ENCODE measurements around the gene CBX1. TPM values are rescaled to one million over a fixed set of nuclear protein-coding genes. Genes with fewer than 3 reads are reported as not detected.

Gene CBX1
- total and polyA plus RNA-seq, 10 of the 15 experiments (the other 5 are each of a cell fraction or from before 2014, with no cell fraction given) = 11.8 to 99.2 (median 43.5) TPM

MicroRNAs encoded within 50 kb of the gene (microRNA counts, 767-probe panel; counts per million panel counts)
- microRNA hsa-miR-152 = 1,244 counts per million, percentile 41 among the panel's probes with 10 or more counts

Small RNAs within 50 kb of the gene (microRNA-seq; reads per million reads assigned to microRNA genes)
- 77.0 reads per million, percentile 72 among the genes with 10 or more reads in this experiment for gene MIR152

Small RNAs within 50 kb of the gene (small RNA-seq; reads per million reads assigned to genes)
- not detected for gene AC004477.2
- 55.8 reads per million, percentile 99 among the genes with 10 or more reads in this experiment for gene MIR152
- gene RNU6-1201P = 0.16 reads per million

Other genes with a start within 250 kb of the CBX1 start
- 1.8 and 2.1 TPM in 2 replicates for gene SP2, start 205.2 kb downstream of the CBX1 start, total RNA-seq (2014; rRNA removed)
- 1.6 TPM in 2 replicates for gene SP2, start 205.2 kb downstream of the CBX1 start, total RNA-seq (2014; rRNA removed; fragmentation: Illumina TruSeq; extraction: Trizol)
- 16.8 and 17.9 TPM in 2 replicates for gene SP2, start 205.2 kb downstream of the CBX1 start, total RNA-seq (2021)
- gene SP2, start 205.2 kb downstream of the CBX1 start, polyA plus RNA-seq (2011; rRNA removed) = 1.1 and 2.3 TPM in 2 replicates
- 12.9 and 19.1 TPM in 2 replicates for gene SP2, start 205.2 kb downstream of the CBX1 start, polyA plus RNA-seq (2014; fragmentation: Illumina TruSeq; extraction: Trizol)
- gene SP2, start 205.2 kb downstream of the CBX1 start, polyA plus RNA-seq (2014; fragmentation: Nextera tagmentation; extraction: Ambion mirVana) = 1 to 10 TPM; 1.2 to 1.9 TPM
- 7.3 and 10.4 TPM in 2 replicates for gene SP2, start 205.2 kb downstream of the CBX1 start, polyA plus RNA-seq (2014; rRNA removed)
- 10 to 100 TPM; 17.6 to 18.0 TPM for gene SP2, start 205.2 kb downstream of the CBX1 start, polyA plus RNA-seq (2016; fragmentation: Nextera tagmentation; extraction: Ambion mirVana)
- 43.4 and 45.9 TPM in 2 replicates for gene PNPO, start 159.9 kb downstream of the CBX1 start, total RNA-seq (2014; rRNA removed)
- 33.6 and 34.5 TPM in 2 replicates for gene PNPO, start 159.9 kb downstream of the CBX1 start, total RNA-seq (2014; rRNA removed; fragmentation: Illumina TruSeq; extraction: Trizol)
- 47.9 and 52.6 TPM in 2 replicates for gene PNPO, start 159.9 kb downstream of the CBX1 start, total RNA-seq (2021)
- gene PNPO, start 159.9 kb downstream of the CBX1 start, polyA plus RNA-seq (2011; rRNA removed) = 22.1 and 30.1 TPM in 2 replicates
- gene PNPO, start 159.9 kb downstream of the CBX1 start, polyA plus RNA-seq (2014; fragmentation: Illumina TruSeq; extraction: Trizol) = 40.1 and 41.3 TPM in 2 replicates
- 10 to 100 TPM; 13.9 to 32.3 TPM for gene PNPO, start 159.9 kb downstream of the CBX1 start, polyA plus RNA-seq (2014; fragmentation: Nextera tagmentation; extraction: Ambion mirVana)
- 32.9 and 34.1 TPM in 2 replicates for gene PNPO, start 159.9 kb downstream of the CBX1 start, polyA plus RNA-seq (2014; rRNA removed)
- gene PNPO, start 159.9 kb downstream of the CBX1 start, polyA plus RNA-seq (2016; fragmentation: Nextera tagmentation; extraction: Ambion mirVana) = 10 to 100 TPM; 40.2 to 42.1 TPM
- not detected in 2 replicates for gene PRR15L, start 143.6 kb downstream of the CBX1 start, total RNA-seq (2014; rRNA removed)
- not detected in 2 replicates for gene PRR15L, start 143.6 kb downstream of the CBX1 start, total RNA-seq (2014; rRNA removed; fragmentation: Illumina TruSeq; extraction: Trizol)
- gene PRR15L, start 143.6 kb downstream of the CBX1 start, total RNA-seq (2021) = not detected in 2 replicates
- gene PRR15L, start 143.6 kb downstream of the CBX1 start, polyA plus RNA-seq (2011; rRNA removed) = not detected in 2 replicates
- not detected in 2 replicates for gene PRR15L, start 143.6 kb downstream of the CBX1 start, polyA plus RNA-seq (2014; fragmentation: Illumina TruSeq; extraction: Trizol)
- gene PRR15L, start 143.6 kb downstream of the CBX1 start, polyA plus RNA-seq (2014; fragmentation: Nextera tagmentation; extraction: Ambion mirVana) = not detected
- not detected in 2 replicates for gene PRR15L, start 143.6 kb downstream of the CBX1 start, polyA plus RNA-seq (2014; rRNA removed)
- gene PRR15L, start 143.6 kb downstream of the CBX1 start, polyA plus RNA-seq (2016; fragmentation: Nextera tagmentation; extraction: Ambion mirVana) = under 1 TPM; 0.11 to 0.18 TPM
- gene CDK5RAP3, start 130.4 kb downstream of the CBX1 start, total RNA-seq (2014; rRNA removed) = 150 and 159 TPM in 2 replicates
- 92.1 and 99.9 TPM in 2 replicates for gene CDK5RAP3, start 130.4 kb downstream of the CBX1 start, total RNA-seq (2014; rRNA removed; fragmentation: Illumina TruSeq; extraction: Trizol)
- gene CDK5RAP3, start 130.4 kb downstream of the CBX1 start, total RNA-seq (2021) = 168 and 177 TPM in 2 replicates
- 101 and 127 TPM in 2 replicates for gene CDK5RAP3, start 130.4 kb downstream of the CBX1 start, polyA plus RNA-seq (2011; rRNA removed)
- gene CDK5RAP3, start 130.4 kb downstream of the CBX1 start, polyA plus RNA-seq (2014; fragmentation: Illumina TruSeq; extraction: Trizol) = 129 and 163 TPM in 2 replicates
- 100 to 1,000 TPM in 1 of 2 experiments, 10 to 100 TPM in 1; 69.4 to 160 TPM for gene CDK5RAP3, start 130.4 kb downstream of the CBX1 start, polyA plus RNA-seq (2014; fragmentation: Nextera tagmentation; extraction: Ambion mirVana)
- gene CDK5RAP3, start 130.4 kb downstream of the CBX1 start, polyA plus RNA-seq (2014; rRNA removed) = 204 and 209 TPM in 2 replicates
- gene CDK5RAP3, start 130.4 kb downstream of the CBX1 start, polyA plus RNA-seq (2016; fragmentation: Nextera tagmentation; extraction: Ambion mirVana) = 100 to 1,000 TPM; 223 to 237 TPM
- gene COPZ2, start 63.7 kb downstream of the CBX1 start, total RNA-seq (2014; rRNA removed) = 0.93 and 1.6 TPM in 2 replicates
- gene COPZ2, start 63.7 kb downstream of the CBX1 start, total RNA-seq (2014; rRNA removed; fragmentation: Illumina TruSeq; extraction: Trizol) = 2.3 and 2.7 TPM in 2 replicates
- gene COPZ2, start 63.7 kb downstream of the CBX1 start, total RNA-seq (2021) = 3.6 and 4.3 TPM in 2 replicates
- 0.20 and 0.27 TPM in 2 replicates for gene COPZ2, start 63.7 kb downstream of the CBX1 start, polyA plus RNA-seq (2011; rRNA removed)
- gene COPZ2, start 63.7 kb downstream of the CBX1 start, polyA plus RNA-seq (2014; fragmentation: Illumina TruSeq; extraction: Trizol) = 1.8 and 3.3 TPM in 2 replicates
- gene COPZ2, start 63.7 kb downstream of the CBX1 start, polyA plus RNA-seq (2014; fragmentation: Nextera tagmentation; extraction: Ambion mirVana) = 1 to 10 TPM; 2.5 to 2.9 TPM
- 2.7 and 3.1 TPM in 2 replicates for gene COPZ2, start 63.7 kb downstream of the CBX1 start, polyA plus RNA-seq (2014; rRNA removed)
- 1 to 10 TPM; 2.0 to 3.2 TPM for gene COPZ2, start 63.7 kb downstream of the CBX1 start, polyA plus RNA-seq (2016; fragmentation: Nextera tagmentation; extraction: Ambion mirVana)
- gene NFE2L1, start 53.1 kb downstream of the CBX1 start, total RNA-seq (2014; rRNA removed) = 16.5 and 16.8 TPM in 2 replicates
- 36.2 and 39.9 TPM in 2 replicates for gene NFE2L1, start 53.1 kb downstream of the CBX1 start, total RNA-seq (2014; rRNA removed; fragmentation: Illumina TruSeq; extraction: Trizol)
- gene NFE2L1, start 53.1 kb downstream of the CBX1 start, total RNA-seq (2021) = 62.3 and 72.8 TPM in 2 replicates
- 84.5 and 104 TPM in 2 replicates for gene NFE2L1, start 53.1 kb downstream of the CBX1 start, polyA plus RNA-seq (2011; rRNA removed)
- gene NFE2L1, start 53.1 kb downstream of the CBX1 start, polyA plus RNA-seq (2014; fragmentation: Illumina TruSeq; extraction: Trizol) = 60.5 and 63.8 TPM in 2 replicates
- gene NFE2L1, start 53.1 kb downstream of the CBX1 start, polyA plus RNA-seq (2014; fragmentation: Nextera tagmentation; extraction: Ambion mirVana) = 1 to 10 TPM; 3.8 to 4.1 TPM
- gene NFE2L1, start 53.1 kb downstream of the CBX1 start, polyA plus RNA-seq (2014; rRNA removed) = 44.7 and 48.6 TPM in 2 replicates
- gene NFE2L1, start 53.1 kb downstream of the CBX1 start, polyA plus RNA-seq (2016; fragmentation: Nextera tagmentation; extraction: Ambion mirVana) = 10 to 100 TPM; 11.1 to 11.5 TPM
- 63.7 and 69.0 TPM in 2 replicates for gene SNX11, start 6.3 kb upstream of the CBX1 start, total RNA-seq (2014; rRNA removed)
- gene SNX11, start 6.3 kb upstream of the CBX1 start, total RNA-seq (2014; rRNA removed; fragmentation: Illumina TruSeq; extraction: Trizol) = 62.3 and 63.1 TPM in 2 replicates
- 60.8 and 63.4 TPM in 2 replicates for gene SNX11, start 6.3 kb upstream of the CBX1 start, total RNA-seq (2021)
- gene SNX11, start 6.3 kb upstream of the CBX1 start, polyA plus RNA-seq (2011; rRNA removed) = 116 and 127 TPM in 2 replicates
- gene SNX11, start 6.3 kb upstream of the CBX1 start, polyA plus RNA-seq (2014; fragmentation: Illumina TruSeq; extraction: Trizol) = 66.0 and 77.8 TPM in 2 replicates
- 10 to 100 TPM; 61.3 to 75.6 TPM for gene SNX11, start 6.3 kb upstream of the CBX1 start, polyA plus RNA-seq (2014; fragmentation: Nextera tagmentation; extraction: Ambion mirVana)
- gene SNX11, start 6.3 kb upstream of the CBX1 start, polyA plus RNA-seq (2014; rRNA removed) = 60.9 and 64.2 TPM in 2 replicates
- 10 to 100 TPM; 34.2 to 39.9 TPM for gene SNX11, start 6.3 kb upstream of the CBX1 start, polyA plus RNA-seq (2016; fragmentation: Nextera tagmentation; extraction: Ambion mirVana)